Neuronal stem cell (in vitro differentiated cells): Measurements from ENCODE around the gene MAF.
A peak's percentile ranks its signal among the peaks of the same experiment; 100 is the strongest.

Experiments used
- DNase-seq: peaks from one replicate; pipeline ENCODE4 v3.0.0-alpha.2; 2013; ENCODE audit warnings: low spot score
- H2AFZ ChIP-seq: one replicate; pipeline ENCODE4 v1.6.1; 2013; ENCODE audit warnings: mild to moderate bottlenecking, low read length, inconsistent platforms
- H2AK5ac ChIP-seq: 2 replicates; pipeline ENCODE4 v1.6.1; 2013; ENCODE audit warnings: low read depth, mild to moderate bottlenecking, inconsistent platforms, low read length, moderate library complexity, mixed read lengths
- H2BK120ac ChIP-seq: 2 replicates; pipeline ENCODE4 v1.6.1; 2013; ENCODE audit warnings: low read depth, mild to moderate bottlenecking, inconsistent platforms, low read length, moderate library complexity, mixed read lengths
- H2BK12ac ChIP-seq: one replicate; pipeline ENCODE4 v1.6.1; 2013; ENCODE audit warnings: low read length, inconsistent platforms
- H2BK15ac ChIP-seq: 2 replicates; pipeline ENCODE4 v1.6.1; 2013; ENCODE audit warnings: mild to moderate bottlenecking, low read length, inconsistent platforms, mixed read lengths
- H2BK5ac ChIP-seq: one replicate; pipeline ENCODE4 v1.6.1; 2013; ENCODE audit warnings: inconsistent platforms, mild to moderate bottlenecking, low read length, moderate library complexity
- H3K14ac ChIP-seq: one replicate; pipeline ENCODE4 v1.6.1; 2013; ENCODE audit warnings: low read length, inconsistent platforms
- H3K18ac ChIP-seq: 2 replicates; pipeline ENCODE4 v1.6.1; 2013; ENCODE audit warnings: low read length, inconsistent platforms
- H3K23ac ChIP-seq: 2 replicates; pipeline ENCODE4 v1.6.1; 2013; ENCODE audit warnings: low read depth, mild to moderate bottlenecking, mixed read lengths, low read length, inconsistent platforms; ENCODE audit not compliant: poor library complexity
- H3K27ac ChIP-seq: replicated peaks from 3 replicates; pipeline ENCODE4 v1.5.1; 2013; ENCODE audit warnings: low read length, inconsistent platforms
- H3K27me3 ChIP-seq, 3 experiments: 2 replicates each; pipeline ENCODE4 v1.6.1; 2013; ENCODE audit warnings: low read length in 3 of 3, mild to moderate bottlenecking in 2 of 3, inconsistent platforms in 1 of 3, low read depth in 1 of 3, mixed read lengths in 1 of 3, moderate library complexity in 1 of 3; ENCODE audit not compliant: control insufficient read depth in 3 of 3, insufficient read depth in 3 of 3
- H3K36me3 ChIP-seq, 2 donors: replicated peaks in 1 of 2; 2 replicates each; pipeline ENCODE4 v1.6.1; 2013; ENCODE audit warnings: low read length in 2 of 2; ENCODE audit not compliant: control insufficient read depth in 2 of 2, insufficient read depth in 2 of 2
- H3K4ac ChIP-seq: 2 replicates; pipeline ENCODE4 v1.6.1; 2013; ENCODE audit warnings: inconsistent platforms, mild to moderate bottlenecking, low read length, moderate library complexity
- H3K4me1 ChIP-seq, 2 donors: 1 replicate in 1 of 2; 2 replicates in 1 of 2; pipeline ENCODE4 v1.6.1; 2013; ENCODE audit warnings: low read length in 2 of 2, low read depth in 1 of 2; ENCODE audit not compliant: control insufficient read depth in 2 of 2, insufficient read depth in 1 of 2
- H3K4me2 ChIP-seq: one replicate; pipeline ENCODE4 v1.6.1; 2013; ENCODE audit warnings: mild to moderate bottlenecking, low read length, inconsistent platforms; ENCODE audit not compliant: insufficient read depth, poor library complexity, severe bottlenecking
- H3K4me3 ChIP-seq, 2 donors: 2 replicates each; pipeline ENCODE4 v1.5.1; 2013; ENCODE audit warnings: low read length in 2 of 2, mild to moderate bottlenecking in 2 of 2, inconsistent platforms in 1 of 2, moderate library complexity in 1 of 2
- H3K79me1 ChIP-seq: one replicate; pipeline ENCODE4 v1.6.1; 2013; ENCODE audit warnings: low read depth, mild to moderate bottlenecking, inconsistent platforms, low read length, moderate library complexity
- H3K9ac ChIP-seq: one replicate; pipeline ENCODE4 v1.6.1; 2013; ENCODE audit warnings: mild to moderate bottlenecking, low read depth, low read length, inconsistent platforms; ENCODE audit not compliant: poor library complexity
- H3K9me3 ChIP-seq, 2 donors: replicated peaks in 1 of 2; 2 replicates each; pipeline versions ENCODE3 to v1.6.1; 2013; ENCODE audit warnings: low read length in 2 of 2, mild to moderate bottlenecking in 2 of 2, inconsistent platforms in 1 of 2, low read depth in 1 of 2, mixed read lengths in 1 of 2, moderate library complexity in 1 of 2; ENCODE audit not compliant: control insufficient read depth in 2 of 2, insufficient read depth in 1 of 2
- H4K8ac ChIP-seq: one replicate; pipeline ENCODE4 v1.6.1; 2013; ENCODE audit warnings: low read depth, mild to moderate bottlenecking, inconsistent platforms, low read length, moderate library complexity
- H4K91ac ChIP-seq: one replicate; pipeline ENCODE4 v1.6.1; 2013; ENCODE audit warnings: low read length, low read depth, mild to moderate bottlenecking, inconsistent platforms; ENCODE audit not compliant: poor library complexity
- WGBS, 2 donors: extraction: QIAGEN DNeasy Blood & Tissue Kit; methylation state at CpG; one replicate each; pipeline ENCODE4 v1.1.7; 2013; ENCODE audit warnings: missing lambda C conversion rate in 2 of 2, mixed read lengths in 1 of 2; ENCODE audit not compliant: insufficient read length in 2 of 2, insufficient replicate concordance in 1 of 2; ENCODE audit errors: extremely low coverage in 2 of 2; 5-methylcytosine and 5-hydroxymethylcytosine counted together

The MAF gene

GRCh38 chr16:79593754-79594153 lies 6.8 kb downstream of the MAF start:
- Histone ChIP-seq H3K27me3 (no peaks in the 10 kb centered on the region), H2AK5ac (no peak overlapping the region), H3K14ac (no peak overlapping the region), H4K91ac (no peak overlapping the region), H4K8ac (no peak overlapping the region), H3K79me1 (peaks cover under 1% of the 10 kb centered on the region), H2BK120ac (no peak overlapping the region), H2BK15ac (no peak overlapping the region), H3K4me1 (peaks cover 8 to 25% of the 10 kb centered on the region in 2 donors), H3K9me3 (no peaks in the 10 kb centered on the region), H3K9ac (no peak overlapping the region), H3K23ac (no peak overlapping the region), H3K27ac (no peak overlapping the region), H2BK12ac (no peak overlapping the region), H3K4me2 (no peak overlapping the region), H2BK5ac (no peak overlapping the region), H3K4me3 (no peak overlapping the region), H2AFZ (no peak overlapping the region), H3K36me3 (no peaks in the 10 kb centered on the region), H3K18ac (no peak overlapping the region), H3K4ac (no peak overlapping the region)
- no peak for DNase-seq
- no CpG with 5 or more reads among the region's 8 CpGs for WGBS, 2 donors

GRCh38 chr16:79593074-79593531 lies 7.4 kb downstream of the MAF start:
- DNase-seq: no peak
- Histone ChIP-seq H3K27ac (peak overlapping the region; percentile 4), H3K23ac (no peak overlapping the region), H2BK120ac (no peak overlapping the region), H2AFZ (no peak overlapping the region), H2BK5ac (no peak overlapping the region), H2BK12ac (no peak overlapping the region), H3K4ac (no peak overlapping the region), H3K9ac (no peak overlapping the region), H3K4me2 (no peak overlapping the region), H4K8ac (no peak overlapping the region), H2BK15ac (no peak overlapping the region), H3K4me1 (peaks cover 8 to 25% of the 10 kb centered on the region in 2 donors), H3K14ac (no peak overlapping the region), H3K27me3 (no peaks in the 10 kb centered on the region), H3K18ac (no peak overlapping the region), H4K91ac (no peak overlapping the region), H3K9me3 (no peaks in the 10 kb centered on the region), H2AK5ac (no peak overlapping the region), H3K4me3 (no peak overlapping the region), H3K36me3 (no peaks in the 10 kb centered on the region), H3K79me1 (no peaks in the 10 kb centered on the region)
- no CpG with 5 or more reads among the region's 7 CpGs for WGBS, 2 donors

GRCh38 chr16:79592186-79592585 lies 8.4 kb downstream of the MAF start:
- WGBS, 2 donors: no CpG with 5 or more reads among the region's 4 CpGs
- H3K4me2 ChIP-seq: no peak overlapping the region
- no peaks in the 10 kb centered on the region for H3K79me1 ChIP-seq
- no peaks in the 10 kb centered on the region for H3K36me3 ChIP-seq
- no peak overlapping the region for H3K14ac ChIP-seq
- no peak overlapping the region for H3K4ac ChIP-seq
- H2BK12ac ChIP-seq: no peak overlapping the region
- H3K18ac ChIP-seq: no peak overlapping the region
- H2BK120ac ChIP-seq: no peak overlapping the region
- H4K8ac ChIP-seq: no peak overlapping the region
- H3K9ac ChIP-seq: no peak overlapping the region
- no peak overlapping the region for H2BK5ac ChIP-seq
- H3K27me3 ChIP-seq: no peaks in the 10 kb centered on the region
- peaks cover 8 to 25% of the 10 kb centered on the region in 2 donors for H3K4me1 ChIP-seq
- H2BK15ac ChIP-seq: no peak overlapping the region
- no peak overlapping the region for H3K23ac ChIP-seq
- H2AK5ac ChIP-seq: no peak overlapping the region
- no peak overlapping the region for H3K27ac ChIP-seq
- no peak for DNase-seq
- no peaks in the 10 kb centered on the region for H3K9me3 ChIP-seq
- H4K91ac ChIP-seq: no peak overlapping the region
- no peak overlapping the region for H2AFZ ChIP-seq
- H3K4me3 ChIP-seq: no peak overlapping the region

GRCh38 chr16:79589601-79590102 lies 10.9 kb downstream of the MAF start:
- no peak for DNase-seq
- WGBS, 2 donors: no CpG with 5 or more reads among the region's 43 CpGs
- H3K4me2 ChIP-seq: peak overlapping the region; percentile 30
- no peak overlapping the region for H4K8ac ChIP-seq
- no peak overlapping the region for H3K9ac ChIP-seq
- H3K9me3 ChIP-seq: no peaks in the 10 kb centered on the region
- no peak overlapping the region for H2AK5ac ChIP-seq
- H3K27me3 ChIP-seq: no peaks in the 10 kb centered on the region
- H2BK5ac ChIP-seq: no peak overlapping the region
- no peak overlapping the region for H2AFZ ChIP-seq
- H3K36me3 ChIP-seq: no peaks in the 10 kb centered on the region
- peak overlapping the region; percentile 28 for H3K23ac ChIP-seq
- H2BK12ac ChIP-seq: no peak overlapping the region
- no peak overlapping the region for H4K91ac ChIP-seq
- no peak overlapping the region for H3K14ac ChIP-seq
- H3K18ac ChIP-seq: peak overlapping the region; percentile 52
- H2BK15ac ChIP-seq: no peak overlapping the region
- no peak overlapping the region for H3K27ac ChIP-seq
- H3K4me1 ChIP-seq: peaks cover 8 to 11% of the 10 kb centered on the region in 2 donors
- no peak overlapping the region for H3K4me3 ChIP-seq
- H3K4ac ChIP-seq: no peak overlapping the region
- no peaks in the 10 kb centered on the region for H3K79me1 ChIP-seq
- H2BK120ac ChIP-seq: no peak overlapping the region
